Stimulated activated CD8-positive, alpha-beta memory T cell treated with anti-CD3 and anti-CD28 coated beads, Interleukin-12 subunit alpha, Interleukin-12 subunit beta, amount 100 ng/mL, for 1 hour (primary cell): ENCODE results near the gene SLC26A1.

ENCODE experiments used
- DNase-seq: peaks from one replicate; pipeline ENCODE4 v3.0.0-alpha.2; 2020; ENCODE audit warnings: low read depth

The SLC26A1 gene

GRCh38 chr4:998096-998691 lies 5.0 kb upstream of the SLC26A1 start:
- no peak for DNase-seq

GRCh38 chr4:997375-998071 lies 4.3 kb upstream of the SLC26A1 start:
- DNase-seq, result no peak

GRCh38 chr4:996997-997374 lies 3.8 kb upstream of the SLC26A1 start:
- no peak for DNase-seq

GRCh38 chr4:996030-996996 lies 3.1 kb upstream of the SLC26A1 start:
- no peak for DNase-seq

- DNase-seq, result no peak
Observed at GRCh38 chr4:995311-996026, 2.3 kb upstream of the SLC26A1 start.

GRCh38 chr4:992297-993110 lies 700 bp downstream of the SLC26A1 start:
- DNase-seq, result no peak

GRCh38 chr4:991451-992296 lies 1.5 kb downstream of the SLC26A1 start:
- no peak for DNase-seq

GRCh38 chr4:990746-991367 lies 2.3 kb downstream of the SLC26A1 start:
- no peak for DNase-seq

GRCh38 chr4:989722-990471 lies 3.3 kb downstream of the SLC26A1 start:
- DNase-seq, result no peak

GRCh38 chr4:988726-989721 lies 4.2 kb downstream of the SLC26A1 start:
- no peak for DNase-seq

GRCh38 chr4:987624-988513 lies 5.3 kb downstream of the SLC26A1 start:
- no peak for DNase-seq

GRCh38 chr4:986879-987623 lies 6.2 kb downstream of the SLC26A1 start, which contains the start of gene IDUA:
TSS of gene IDUA (plus strand) at chr4:987044. CDS start at chr4:987085, 41 bp downstream.
- peak; percentile 76 for DNase-seq

GRCh38 chr4:986428-986878 lies 6.8 kb downstream of the SLC26A1 start:
- DNase-seq, result no peak

GRCh38 chr4:985123-985830 lies 7.9 kb downstream of the SLC26A1 start:
- DNase-seq, result peak; percentile 40
